RWPE2 (cell line): ENCODE results near the gene SFSWAP.

Source experiments
- ATAC-seq: fragments of 200-7000 bp; cut with Tn5 transposase; 3 replicates; pipeline ENCODE4 v1.9.1; 2021; ENCODE audit warnings: low read depth
- DNase-seq: peaks from one replicate; pipeline ENCODE4 v3.0.0-alpha.2; 2020; ENCODE audit warnings: low spot score
- H3K27ac ChIP-seq: fragments of 450-650 bp; 2 replicates; pipeline ENCODE4 v1.5.1; 2017; ENCODE audit warnings: mild to moderate bottlenecking; ENCODE audit not compliant: poor library complexity, severe bottlenecking
- H3K27me3 ChIP-seq: fragments of 250-450 bp; sonication (Bioruptor Pico); 2 replicates; pipeline ENCODE4 v1.5.1; 2021; ENCODE audit warnings: mild to moderate bottlenecking, moderate library complexity; ENCODE audit not compliant: insufficient read depth, poor library complexity, severe bottlenecking
- H3K36me3 ChIP-seq: fragments of 250-450 bp; sonication (Bioruptor Pico); 2 replicates; pipeline ENCODE4 v1.5.1; 2020; ENCODE audit warnings: low read depth, mild to moderate bottlenecking, moderate library complexity
- H3K4me1 ChIP-seq: fragments of 250-450 bp; sonication (Bioruptor Pico); 2 replicates; pipeline ENCODE4 v1.5.1; 2021; ENCODE audit warnings: mild to moderate bottlenecking, moderate library complexity; ENCODE audit not compliant: insufficient read depth, poor library complexity, severe bottlenecking
- H3K4me3 ChIP-seq: fragments of 250-450 bp; sonication (Bioruptor Pico); 2 replicates; pipeline ENCODE4 v1.5.1; 2021; ENCODE audit warnings: mild to moderate bottlenecking, moderate library complexity; ENCODE audit not compliant: severe bottlenecking
- H3K9me3 ChIP-seq: fragments of 250-450 bp; sonication (Bioruptor Pico); 2 replicates; pipeline ENCODE4 v1.5.1; 2021; ENCODE audit warnings: mild to moderate bottlenecking, moderate library complexity; ENCODE audit not compliant: severe bottlenecking
- TF ChIP-seq, protein P1 (sequence below): fragments of 450-650 bp; IDR thresholded peaks from one replicate; pipeline ENCODE4 v1.5.1; 2017; ENCODE audit warnings: mild to moderate bottlenecking, moderate library complexity; ENCODE audit not compliant: poor library complexity, severe bottlenecking

SFSWAP gene

DNA sequence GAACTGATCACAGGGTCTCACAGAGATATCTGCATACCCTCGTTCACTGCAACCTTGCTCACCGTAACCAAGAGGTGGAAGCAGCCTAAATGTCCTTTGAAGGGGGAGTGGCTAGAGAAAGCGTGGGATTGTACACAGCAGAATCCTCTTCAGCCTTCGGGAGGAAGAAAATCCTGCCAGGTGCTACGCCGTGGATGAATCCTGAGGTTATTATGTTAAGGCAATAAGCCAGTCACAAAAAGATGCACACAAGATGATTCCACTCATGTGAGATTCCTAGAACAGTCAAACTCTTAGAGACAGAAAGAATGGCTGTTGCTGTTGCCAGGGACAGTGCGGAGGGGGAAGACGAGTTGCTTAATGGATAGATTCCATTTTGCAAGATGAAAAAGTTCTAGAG lies 39.6 kb upstream of the SFSWAP start:
- DNase-seq = no peak
- Histone ChIP-seq H3K27me3 (peaks cover 9% of the 10 kb centered on the region), H3K4me3 (no peak overlapping the region), H3K36me3 (no peaks in the 10 kb centered on the region), H3K4me1 (no peaks in the 10 kb centered on the region), H3K27ac (no peak overlapping the region), H3K9me3 (no peaks in the 10 kb centered on the region)
- no peak for ATAC-seq
- TF ChIP-seq, protein P1, sequence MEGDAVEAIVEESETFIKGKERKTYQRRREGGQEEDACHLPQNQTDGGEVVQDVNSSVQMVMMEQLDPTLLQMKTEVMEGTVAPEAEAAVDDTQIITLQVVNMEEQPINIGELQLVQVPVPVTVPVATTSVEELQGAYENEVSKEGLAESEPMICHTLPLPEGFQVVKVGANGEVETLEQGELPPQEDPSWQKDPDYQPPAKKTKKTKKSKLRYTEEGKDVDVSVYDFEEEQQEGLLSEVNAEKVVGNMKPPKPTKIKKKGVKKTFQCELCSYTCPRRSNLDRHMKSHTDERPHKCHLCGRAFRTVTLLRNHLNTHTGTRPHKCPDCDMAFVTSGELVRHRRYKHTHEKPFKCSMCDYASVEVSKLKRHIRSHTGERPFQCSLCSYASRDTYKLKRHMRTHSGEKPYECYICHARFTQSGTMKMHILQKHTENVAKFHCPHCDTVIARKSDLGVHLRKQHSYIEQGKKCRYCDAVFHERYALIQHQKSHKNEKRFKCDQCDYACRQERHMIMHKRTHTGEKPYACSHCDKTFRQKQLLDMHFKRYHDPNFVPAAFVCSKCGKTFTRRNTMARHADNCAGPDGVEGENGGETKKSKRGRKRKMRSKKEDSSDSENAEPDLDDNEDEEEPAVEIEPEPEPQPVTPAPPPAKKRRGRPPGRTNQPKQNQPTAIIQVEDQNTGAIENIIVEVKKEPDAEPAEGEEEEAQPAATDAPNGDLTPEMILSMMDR = no peak

DNA sequence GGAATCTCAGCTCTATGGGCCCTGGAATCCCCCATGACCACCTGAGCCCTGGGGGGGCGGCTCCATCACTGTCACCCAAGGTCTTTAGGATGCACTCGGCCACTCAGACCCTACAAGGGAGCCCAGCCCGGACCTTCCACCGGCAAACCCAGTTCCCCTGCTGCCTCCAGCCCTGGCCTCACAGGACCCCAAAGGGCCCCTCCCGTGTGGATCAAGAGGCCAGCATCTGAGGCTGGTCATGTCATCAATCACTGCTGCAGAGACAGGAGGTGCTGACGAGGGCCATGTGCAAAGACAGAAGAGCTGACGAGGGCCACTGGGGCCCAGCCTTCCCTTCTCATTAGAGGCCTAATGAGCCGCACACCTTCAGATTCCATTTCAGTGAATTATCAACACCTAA lies 39.0 kb upstream of the SFSWAP start:
- Histone ChIP-seq H3K27me3 (peaks cover 9% of the 10 kb centered on the region), H3K36me3 (no peaks in the 10 kb centered on the region), H3K4me1 (no peaks in the 10 kb centered on the region)

DNA sequence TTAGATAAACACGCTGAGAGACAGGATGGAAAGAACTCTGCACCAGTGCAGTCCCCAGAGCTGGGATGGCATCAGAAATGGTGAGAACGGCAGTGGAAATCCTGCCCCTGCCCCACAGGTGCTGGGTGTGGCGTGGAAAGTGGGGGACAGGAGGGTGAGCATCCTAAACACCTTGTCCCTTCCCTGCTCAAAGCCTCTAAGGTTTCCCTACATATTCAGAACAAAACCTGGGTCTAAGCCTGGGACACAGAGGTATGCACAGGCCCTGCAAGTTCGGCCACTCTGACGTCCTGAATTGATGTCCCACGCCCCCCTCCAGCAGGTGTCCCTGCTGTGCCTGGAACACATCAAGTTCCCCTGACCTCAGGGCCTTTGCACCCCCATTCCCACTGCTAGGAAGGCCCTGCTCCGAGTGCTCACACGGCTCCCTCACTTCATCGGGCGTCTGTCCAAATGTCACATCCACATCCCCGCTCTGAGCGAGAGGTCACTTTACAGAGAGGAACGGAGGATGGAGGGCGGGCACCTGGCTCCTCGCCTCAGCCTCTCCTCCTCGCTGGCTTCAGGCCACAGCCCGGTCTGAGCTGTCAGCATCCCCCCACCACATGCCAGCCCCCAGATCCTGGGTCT lies 38.5 kb upstream of the SFSWAP start:
- TF ChIP-seq, protein P1 = no peak
- no peaks in the 10 kb centered on the region for H3K4me1 ChIP-seq
- H3K4me3 ChIP-seq = no peak overlapping the region
- peaks cover 9% of the 10 kb centered on the region for H3K27me3 ChIP-seq
- H3K9me3 ChIP-seq = no peaks in the 10 kb centered on the region
- no peaks in the 10 kb centered on the region for H3K36me3 ChIP-seq
- no peak for DNase-seq
- H3K27ac ChIP-seq = no peak overlapping the region
- no peak for ATAC-seq

More for the DNA sequence above, 39.0 kb upstream of the SFSWAP start:
- TF ChIP-seq, protein P1 = no peak
- H3K9me3 ChIP-seq = no peaks in the 10 kb centered on the region
- no peak overlapping the region for H3K27ac ChIP-seq
- ATAC-seq (no peak), DNase-seq (no peak)
- no peak overlapping the region for H3K4me3 ChIP-seq

DNA sequence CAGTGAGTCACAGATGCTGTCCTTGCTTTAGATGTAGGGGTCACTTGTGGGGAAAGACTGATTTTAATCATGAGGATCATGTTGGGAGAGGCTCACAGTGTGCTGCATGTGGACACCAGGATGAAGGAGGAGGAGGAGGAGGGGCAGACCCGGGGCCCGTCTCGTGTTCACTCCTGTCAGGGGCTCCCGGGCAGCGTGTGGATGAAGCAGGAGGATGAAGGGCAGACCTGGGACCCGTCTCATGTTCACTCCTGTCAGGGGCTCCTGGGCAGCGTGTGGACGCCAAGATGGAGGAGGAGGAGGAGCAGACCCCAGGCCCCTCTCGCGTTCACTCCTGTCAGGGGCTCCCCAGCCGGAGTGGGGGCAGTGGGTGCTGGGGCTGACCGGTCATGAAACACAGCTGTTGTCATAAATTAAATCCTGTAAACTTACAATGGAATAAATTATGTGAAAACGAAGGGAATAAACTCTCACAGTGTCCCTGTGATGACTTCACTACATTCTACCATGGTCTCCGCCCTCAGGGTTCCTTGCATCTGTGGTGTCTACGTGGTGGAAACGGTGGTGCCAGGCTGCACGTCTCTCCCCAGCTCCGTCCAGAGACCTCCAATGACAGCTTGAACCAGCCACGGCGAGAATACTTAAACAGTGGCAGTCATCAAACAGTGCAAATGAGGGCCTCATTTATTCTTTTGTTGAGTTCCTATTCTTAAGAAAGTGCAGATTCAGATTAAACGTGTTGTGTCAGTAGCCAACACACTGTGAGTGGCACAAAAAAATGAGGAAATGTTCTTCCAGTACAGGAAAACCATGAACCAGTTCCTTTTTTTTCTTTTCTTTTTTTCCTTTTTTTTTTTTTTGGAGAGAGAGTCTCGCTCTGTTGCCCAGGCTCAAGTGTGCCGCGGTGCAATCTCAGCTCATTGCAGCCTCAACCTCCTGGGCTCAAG lies 37.7 kb upstream of the SFSWAP start:
- Histone ChIP-seq H3K9me3 (no peaks in the 10 kb centered on the region), H3K36me3 (no peaks in the 10 kb centered on the region), H3K27ac (no peak overlapping the region), H3K4me3 (no peak overlapping the region), H3K27me3 (peaks cover 9% of the 10 kb centered on the region), H3K4me1 (no peaks in the 10 kb centered on the region)
- TF ChIP-seq, protein P1 = no peak
- DNase-seq (no peak), ATAC-seq (no peak)
